Activated gamma-delta T cell treated with anti-CD3 and anti-CD28 coated beads, Interleukin-2, amount 50 U/mL, for 16 hours (primary cell): ENCODE measurements around the gene APLN.

Experiments used
- DNase-seq: peaks from one replicate; pipeline ENCODE4 v3.0.0-alpha.2; 2020; ENCODE audit warnings: low read depth

The APLN gene

GRCh38 chrX:129659861-129660260 is 5.1 kb upstream of the APLN start:
- no peak for DNase-seq

- DNase-seq: no peak
Observed at GRCh38 chrX:129659141-129659540, 4.4 kb upstream of the APLN start.

- DNase-seq: no peak
Observed at GRCh38 chrX:129658429-129658828, 3.7 kb upstream of the APLN start.

GRCh38 chrX:129655547-129656249 is 942 bp upstream of the APLN start:
- no peak for DNase-seq

GRCh38 chrX:129653971-129654651 is 645 bp downstream of the APLN start:
- DNase-seq: no peak

GRCh38 chrX:129653181-129653970 is 1.4 kb downstream of the APLN start:
- DNase-seq: no peak

- no peak for DNase-seq
Observed at GRCh38 chrX:129652565-129653169, 2.1 kb downstream of the APLN start.

GRCh38 chrX:129651756-129652564 is 2.8 kb downstream of the APLN start:
- no peak for DNase-seq

- no peak for DNase-seq
Observed at GRCh38 chrX:129650821-129651510, 3.8 kb downstream of the APLN start.

- DNase-seq: no peak
Observed at GRCh38 chrX:129650183-129650689, 4.5 kb downstream of the APLN start.

- DNase-seq: no peak
Observed at GRCh38 chrX:129649268-129650182, 5.2 kb downstream of the APLN start.

- no peak for DNase-seq
Observed at GRCh38 chrX:129648514-129649267, 6.1 kb downstream of the APLN start.

GRCh38 chrX:129647418-129648410 is 7.0 kb downstream of the APLN start:
- DNase-seq: no peak

- DNase-seq: no peak
Observed at GRCh38 chrX:129646566-129647417, 8.0 kb downstream of the APLN start.

GRCh38 chrX:129642641-129643040 is 12.1 kb downstream of the APLN start:
- no peak for DNase-seq

GRCh38 chrX:129641941-129642340 is 12.8 kb downstream of the APLN start:
- no peak for DNase-seq

GRCh38 chrX:129641469-129641868 is 13.3 kb downstream of the APLN start:
- no peak for DNase-seq
